WTC11 (cell line): ENCODE measurements around the gene MYL5.

Experiments used
- CTCF ChIP-seq: fragments of 200-600 bp; IDR thresholded peaks from 2 replicates; pipeline ENCODE4 v1.8.0; 2022; ENCODE audit warnings: antibody characterized with exemption
- PRDM15 ChIP-seq: sonication (generic); formaldehyde crosslinking; IDR thresholded peaks from 2 replicates; pipeline ENCODE4 v1.8.0; 2022; ENCODE audit warnings: missing genetic modification reagents

- TF ChIP-seq CTCF (no peak), PRDM15 (CRISPR knock-in tag) (no peak)
Measured at GRCh38 chr4:722169-722725, 47.9 kb downstream of the MYL5 start.
